ENCODE data around the gene RPS15A.
"Not testable (repeated sequence)": the region's sequence is repeated elsewhere in the genome, so short reads cannot be mapped to it uniquely, and the experiment has no call there.

RPS15A gene

DNA sequence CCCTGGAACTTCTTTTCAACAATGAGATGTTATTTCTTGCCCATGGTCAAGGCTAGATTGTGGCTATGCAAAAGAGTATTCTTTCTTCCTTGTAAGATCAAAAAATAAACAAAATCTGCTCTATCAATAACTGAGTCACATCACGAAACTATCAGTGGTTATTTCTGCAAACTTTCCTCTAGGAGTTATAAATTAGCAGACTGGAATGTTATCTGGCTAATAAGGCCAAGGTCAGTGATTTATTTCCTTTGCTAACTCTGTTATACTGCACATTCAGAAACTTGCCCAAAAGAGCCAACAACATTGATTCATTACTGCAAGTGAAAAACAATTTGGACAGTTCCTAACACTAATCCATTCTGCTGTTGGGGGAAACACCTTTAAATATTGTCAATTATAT lies 6.2 kb upstream of the RPS15A start:
- no peak for DNase-seq

DNA sequence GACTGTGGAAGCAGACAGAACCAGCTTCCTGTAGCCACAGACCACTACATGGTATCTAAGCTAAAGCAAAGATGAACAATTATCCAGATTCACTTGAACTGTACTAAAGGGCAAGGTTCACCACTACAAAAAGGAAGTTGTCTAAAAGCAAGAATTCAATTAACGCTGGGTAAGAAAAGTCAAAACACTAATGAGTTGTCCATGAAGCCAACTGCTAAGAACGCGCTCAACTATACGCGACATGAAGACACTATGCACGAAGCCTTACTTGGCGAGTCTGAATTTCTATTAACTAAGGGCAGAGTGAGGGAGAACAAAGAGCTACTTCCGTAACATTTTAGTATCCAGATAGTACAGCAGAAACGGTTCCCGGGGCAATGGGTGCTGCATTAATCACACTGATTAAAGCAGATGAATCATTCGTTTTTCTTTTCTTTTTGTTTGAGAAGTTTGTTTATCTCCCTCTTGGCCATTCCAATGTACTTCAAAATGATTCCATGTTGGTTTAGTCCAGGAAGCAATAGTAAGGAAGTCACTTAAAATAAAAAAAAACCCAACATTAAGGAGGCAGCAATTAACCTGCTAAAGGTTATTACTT lies 2.8 kb upstream of the RPS15A start:
- DNase-seq, result no peak

DNA sequence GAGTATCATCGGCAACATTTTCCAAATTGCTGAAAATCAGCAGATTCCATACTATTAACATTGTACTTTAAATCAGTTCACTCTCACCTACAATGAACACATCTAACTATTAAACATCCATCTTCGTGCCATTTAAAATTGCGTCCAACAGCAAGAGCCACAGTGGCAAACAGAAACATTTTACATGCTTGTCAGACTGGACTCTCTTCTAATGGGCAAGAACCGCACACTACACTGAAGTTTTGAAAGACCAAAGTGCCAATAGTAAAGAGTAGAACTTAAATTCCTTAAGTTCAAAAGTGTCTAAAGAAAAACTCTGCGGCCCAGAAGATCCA lies 652 bp downstream of the RPS15A start:
- no peak for DNase-seq

DNA sequence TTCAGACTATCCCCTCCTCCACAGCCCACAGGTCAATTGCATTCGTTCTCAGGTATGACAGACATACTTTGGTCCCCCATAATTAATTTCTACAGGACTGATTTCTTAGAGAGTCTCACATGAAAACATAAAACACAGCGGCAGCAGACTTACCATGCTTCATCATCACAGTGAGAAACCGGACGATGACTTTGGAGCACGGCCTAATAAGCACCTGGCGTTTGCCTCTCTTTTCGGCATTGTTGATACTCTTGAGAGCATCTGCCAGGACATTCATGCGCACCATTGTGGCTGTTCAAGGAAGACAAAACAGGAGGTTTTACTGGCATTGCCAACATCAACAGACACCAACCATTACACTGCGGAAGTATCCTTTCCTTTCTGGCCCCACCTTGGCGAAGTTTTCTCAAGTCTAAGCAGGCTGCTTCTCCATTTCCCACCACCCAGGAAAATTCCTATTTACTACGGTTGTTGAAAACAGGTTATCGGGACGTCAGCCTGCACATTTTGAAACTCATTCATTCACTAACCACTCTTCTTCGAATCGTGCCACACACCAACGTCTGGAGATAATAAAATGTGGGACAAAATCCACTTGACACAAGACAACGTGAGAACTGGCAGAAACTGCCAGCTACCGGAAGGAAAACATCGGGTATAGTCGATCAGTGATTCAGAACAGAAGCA lies 1.2 kb downstream of the RPS15A start:
- no peak for DNase-seq

DNA sequence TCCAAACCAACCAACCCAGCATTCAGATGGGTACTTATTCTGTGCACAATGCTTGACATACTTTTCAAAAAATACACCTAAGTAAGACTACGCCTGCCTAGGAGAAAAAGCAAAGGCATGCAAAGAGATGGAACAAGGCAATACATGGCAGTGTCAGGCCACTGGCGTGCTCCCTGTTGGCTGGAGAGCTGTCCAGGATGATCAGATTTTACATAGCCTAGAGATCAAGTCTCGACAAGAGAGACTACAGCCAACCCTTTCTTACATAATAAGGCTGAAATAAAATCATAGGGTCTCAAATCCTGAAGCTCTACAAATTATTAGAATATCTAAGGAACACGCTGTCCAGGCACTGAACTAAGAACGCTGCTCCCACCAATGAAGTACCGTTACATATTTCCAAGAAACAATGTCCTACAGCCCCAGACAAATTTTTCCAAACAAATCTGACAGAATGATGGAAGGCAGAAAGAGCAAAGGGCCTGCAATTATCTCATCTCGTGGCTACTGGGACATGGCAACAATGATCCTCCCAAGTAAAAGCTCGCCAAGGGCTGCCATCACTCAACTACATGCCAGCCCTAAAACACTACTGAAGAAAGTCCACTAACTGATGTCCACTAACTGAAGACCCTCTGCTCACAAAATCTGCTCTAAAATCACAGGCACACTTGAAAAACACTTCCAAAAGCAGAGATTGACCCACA lies 5.1 kb downstream of the RPS15A start:
- no peak for DNase-seq

DNA sequence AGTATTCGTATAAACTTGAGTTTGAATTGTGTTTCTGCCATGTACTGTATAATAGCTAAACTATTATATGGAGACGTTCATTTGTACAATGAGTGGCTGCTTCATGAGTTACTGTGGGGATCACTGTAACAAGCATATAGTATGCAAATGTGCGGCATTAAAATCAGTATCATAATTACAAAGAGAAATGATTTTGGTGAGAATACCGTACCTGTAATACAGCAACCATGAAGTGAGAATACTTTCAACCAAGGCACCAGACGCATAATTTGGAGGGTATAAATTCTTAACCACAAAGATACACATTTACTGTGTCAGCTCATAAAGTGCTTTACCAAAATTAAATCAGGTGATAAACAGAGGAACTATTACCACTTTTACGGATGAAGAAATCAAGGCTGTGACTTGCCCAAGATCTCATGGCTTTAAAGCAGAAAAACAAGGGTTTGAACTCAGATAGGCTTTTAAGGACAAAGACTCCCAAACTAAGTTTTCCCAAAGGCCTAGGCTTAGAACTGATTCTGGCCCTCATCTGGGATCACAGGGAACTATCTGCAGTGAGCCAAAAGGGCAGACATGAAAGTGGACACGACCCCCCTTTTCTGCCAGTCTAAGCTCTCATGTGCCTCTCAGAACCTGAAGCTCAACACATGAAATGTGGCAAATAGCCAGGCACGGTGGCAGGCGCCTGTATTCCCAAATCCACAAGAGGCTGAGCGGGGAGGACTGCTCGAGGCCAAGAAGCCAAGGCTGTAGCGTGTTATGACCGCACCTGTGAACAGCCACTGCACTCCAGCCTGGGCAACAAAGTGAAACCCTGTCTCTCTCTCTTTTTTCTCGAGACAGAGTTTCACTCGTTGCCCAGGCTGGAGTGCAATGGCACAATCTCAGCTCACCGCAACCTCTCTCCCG lies 6.4 kb downstream of the RPS15A start:
- DNase-seq, result no peak

DNA sequence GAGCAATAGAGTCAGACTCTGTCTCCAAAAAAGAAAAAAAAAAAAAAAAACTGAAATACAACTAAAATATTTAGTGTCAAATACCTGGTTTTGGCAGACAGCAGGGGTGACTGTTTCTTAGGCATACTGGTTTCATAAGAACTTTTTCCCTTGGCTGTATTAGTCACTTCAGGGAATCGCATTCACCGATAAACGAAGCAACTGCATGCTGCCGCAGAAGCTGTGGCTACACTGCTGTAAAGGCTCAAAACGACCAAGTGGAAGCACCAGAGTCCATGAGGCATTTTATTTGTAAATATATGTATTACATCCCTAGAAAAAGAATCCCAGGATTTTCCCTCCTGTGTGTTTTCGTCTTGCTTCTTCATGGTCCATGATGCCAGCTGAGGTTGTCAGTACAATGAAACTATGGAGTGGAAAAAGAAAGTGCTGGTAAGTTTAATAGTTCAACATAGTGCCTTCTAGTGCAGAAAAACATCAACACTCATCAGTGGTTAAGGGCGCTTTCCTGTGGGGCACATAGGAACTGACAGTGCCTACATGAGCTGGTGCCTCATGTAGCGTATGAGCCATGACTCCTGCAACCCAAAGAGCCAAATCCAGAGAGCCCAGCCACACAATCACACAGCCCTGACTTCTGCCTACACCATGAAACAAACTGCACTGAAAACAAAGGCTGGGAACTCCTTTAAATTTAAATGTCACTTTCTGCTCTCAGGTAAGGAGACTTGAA lies 7.3 kb downstream of the RPS15A start:
- no peak for DNase-seq

DNA sequence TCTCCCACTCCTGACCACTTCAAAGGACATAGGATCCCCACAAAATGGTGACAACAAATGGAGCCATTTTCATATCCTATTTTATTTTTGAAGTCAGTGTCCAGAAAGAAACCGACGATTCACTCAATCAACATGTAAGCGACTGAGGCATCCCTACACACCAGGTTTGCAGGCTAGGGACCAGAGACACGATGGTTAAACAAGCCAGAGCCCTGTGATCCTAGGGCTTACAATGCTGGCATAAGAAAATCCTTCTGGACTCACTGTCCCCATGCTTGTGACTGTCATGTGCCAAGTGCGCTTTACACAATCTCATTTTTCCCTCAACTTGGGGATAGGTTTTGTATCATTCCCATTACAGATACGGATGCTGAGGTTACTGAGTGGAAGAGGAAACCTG lies 8.9 kb downstream of the RPS15A start:
- not testable (repeated sequence) for DNase-seq

DNA sequence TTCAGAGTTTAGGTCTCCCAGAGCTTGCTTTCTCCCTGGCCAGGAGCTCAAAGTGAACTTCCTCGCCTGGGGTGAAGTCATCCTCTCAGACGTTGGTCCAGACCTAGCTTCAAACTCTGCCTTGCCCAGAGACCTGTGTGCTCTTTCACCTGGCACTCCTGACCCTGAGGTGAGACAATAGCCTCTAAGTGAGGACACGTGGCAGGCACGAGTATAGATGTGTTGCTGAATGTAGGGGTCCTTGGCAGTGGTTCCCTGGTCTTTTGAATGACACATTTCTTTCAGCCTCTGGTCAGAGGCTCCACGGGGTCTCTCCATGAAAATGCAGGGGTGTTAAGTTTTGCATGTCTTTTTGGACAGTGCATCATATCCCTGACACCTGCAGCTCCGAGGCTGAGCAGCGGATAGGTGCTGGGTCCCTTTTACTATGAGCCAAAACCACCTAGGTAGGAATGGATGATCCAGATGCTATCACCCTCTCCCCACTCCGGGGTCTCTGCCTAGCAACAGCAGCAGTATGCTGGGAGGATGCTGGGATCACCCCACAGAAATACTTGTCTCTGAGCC lies 9.6 kb downstream of the RPS15A start:
- not testable (repeated sequence) for DNase-seq

DNA sequence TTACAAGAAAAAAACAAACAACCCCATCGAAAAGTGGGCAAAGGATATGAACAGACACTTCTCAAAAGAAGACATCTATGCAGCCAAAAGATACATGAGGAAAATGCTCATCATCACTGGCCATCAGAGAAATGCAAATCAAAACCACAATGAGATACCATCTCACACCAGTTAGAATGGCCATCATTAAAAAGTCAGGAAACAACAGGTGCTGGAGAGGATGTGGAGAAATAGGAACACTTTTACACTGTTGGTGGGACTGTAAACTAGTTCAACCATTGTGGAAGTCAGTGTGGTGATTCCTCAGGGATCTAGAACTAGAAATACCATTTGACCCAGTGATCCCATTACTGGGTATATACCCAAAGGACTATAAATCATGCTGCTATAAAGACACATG lies 12.5 kb downstream of the RPS15A start:
- not testable (repeated sequence) for DNase-seq

DNA sequence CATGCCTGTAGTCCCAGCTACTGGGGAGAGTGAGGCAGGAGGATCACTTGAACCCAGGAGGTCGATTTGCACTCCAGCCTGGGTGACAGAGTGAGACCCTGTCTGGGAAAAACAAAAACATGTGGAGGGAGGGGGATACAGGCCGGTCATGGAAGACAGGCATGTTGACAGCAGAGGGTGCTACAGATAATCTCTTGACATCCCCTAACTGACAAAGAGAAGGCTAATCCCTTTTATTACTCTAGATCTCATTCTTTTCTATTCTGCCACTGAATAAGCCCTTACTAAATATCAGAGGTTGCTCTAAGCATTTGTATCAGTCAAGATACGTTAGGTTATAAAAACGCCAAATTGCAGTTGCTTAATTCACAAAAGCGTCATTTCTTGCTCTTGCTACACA lies 13.8 kb downstream of the RPS15A start:
- not testable (repeated sequence) for DNase-seq

DNA sequence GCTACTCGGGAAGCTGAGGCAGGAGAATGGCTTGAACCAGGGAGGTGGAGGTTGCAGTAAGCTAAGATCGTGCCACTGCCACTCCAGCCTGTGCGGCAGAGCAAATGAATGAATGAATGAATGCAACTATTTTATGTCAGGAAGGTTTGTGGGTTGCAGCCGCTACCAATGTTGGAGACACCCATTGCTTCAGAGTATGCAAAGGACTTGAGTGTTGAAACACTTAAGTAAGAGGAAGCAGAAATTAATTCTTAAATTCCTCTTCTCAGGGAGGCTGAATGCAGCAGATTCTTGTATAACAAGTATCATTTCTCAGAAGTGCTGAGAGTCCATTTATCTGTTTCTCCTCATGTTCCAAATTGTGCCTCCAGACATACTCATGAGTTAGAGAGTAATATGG lies 15.5 kb downstream of the RPS15A start:
- not testable (repeated sequence) for DNase-seq

DNA sequence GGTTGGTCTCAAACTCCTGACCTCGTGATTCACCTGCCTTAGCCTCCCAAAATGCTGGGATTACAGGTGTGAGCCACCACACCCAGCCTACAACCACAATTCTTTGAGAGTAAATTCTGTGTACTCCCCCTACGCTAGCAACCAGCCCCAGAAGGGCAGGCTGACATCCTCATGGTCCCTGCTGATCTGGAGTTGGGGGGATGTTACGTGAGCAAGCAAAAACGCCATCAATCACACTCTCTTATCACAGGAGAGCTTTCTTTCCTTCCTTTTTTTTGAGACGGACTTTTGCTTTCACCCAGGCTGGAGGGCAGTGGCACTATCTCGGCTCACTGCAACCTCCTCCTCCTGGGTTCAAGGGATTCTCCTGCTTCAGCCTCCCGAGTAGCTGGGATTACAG lies 18.0 kb downstream of the RPS15A start:
- not testable (repeated sequence) for DNase-seq

DNA sequence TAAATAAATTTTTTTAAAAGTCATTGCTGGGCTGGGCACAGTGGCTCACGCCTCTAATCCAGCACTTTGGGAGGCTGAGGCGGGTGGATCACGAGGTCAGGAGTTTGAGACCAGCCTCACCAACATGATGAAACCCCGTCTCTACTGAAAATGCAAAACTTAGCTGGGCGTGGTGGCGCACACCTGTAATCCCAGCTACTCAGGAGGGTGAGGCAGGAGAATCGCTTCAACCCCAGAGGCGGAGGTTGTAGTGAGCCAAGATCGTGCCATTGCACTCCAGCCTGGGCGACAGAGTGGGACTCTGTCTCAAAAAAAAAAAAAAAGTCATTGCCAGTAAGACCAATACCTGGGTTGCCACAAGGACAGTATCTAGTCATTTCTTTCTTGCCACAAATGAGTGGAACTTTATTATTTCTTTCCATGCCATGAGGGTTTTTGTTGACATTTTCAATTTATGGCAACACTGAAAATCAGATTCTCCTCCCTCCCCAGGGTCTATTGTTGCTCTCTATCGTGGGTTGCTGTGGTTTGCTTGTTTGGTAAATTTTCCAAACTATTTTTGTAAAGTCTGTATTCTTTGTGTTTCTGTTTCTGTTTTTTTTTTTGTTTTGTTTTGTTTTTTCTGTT lies 19.7 kb downstream of the RPS15A start:
- not testable (repeated sequence) for DNase-seq

DNA sequence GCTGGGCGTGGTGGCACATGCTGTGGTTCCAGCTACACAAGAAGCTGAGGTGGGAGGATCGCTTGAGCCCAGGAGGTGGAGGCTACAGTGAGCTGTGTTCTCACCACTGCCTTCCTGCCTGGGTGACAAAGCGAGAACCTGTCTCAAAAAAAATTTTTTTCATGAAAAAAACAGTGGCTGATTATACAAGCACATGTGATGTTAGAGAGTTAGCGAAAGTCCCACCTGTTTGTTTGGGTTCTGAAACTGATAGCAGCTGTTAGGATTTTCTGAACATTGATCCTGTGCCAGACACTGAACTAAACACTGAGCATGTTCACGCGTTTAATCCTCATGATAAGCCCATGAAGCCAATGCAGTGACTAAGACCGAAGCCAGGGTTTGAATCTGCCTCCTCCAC lies 22.9 kb downstream of the RPS15A start:
- DNase-seq, result not testable (repeated sequence)

DNA sequence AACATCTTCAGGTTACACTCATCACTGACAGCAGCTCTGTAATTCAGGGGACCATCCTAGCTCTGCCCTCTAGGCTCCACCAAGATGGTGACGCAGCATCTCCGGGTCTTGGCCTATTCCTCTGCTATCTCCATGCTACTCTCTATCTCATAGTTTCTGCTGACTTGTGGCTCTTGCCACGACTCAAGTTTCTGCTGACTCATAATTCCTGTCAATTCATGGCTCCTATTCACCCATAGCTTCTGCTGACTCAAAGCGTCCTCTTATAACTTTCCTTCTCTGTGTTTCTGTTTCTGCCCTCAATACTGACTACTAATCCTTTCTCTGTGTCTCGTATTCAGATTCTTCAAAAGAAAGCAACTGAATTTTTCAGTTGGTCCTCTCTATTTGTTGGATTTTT lies 27.4 kb downstream of the RPS15A start:
- not testable (repeated sequence) for DNase-seq

DNA sequence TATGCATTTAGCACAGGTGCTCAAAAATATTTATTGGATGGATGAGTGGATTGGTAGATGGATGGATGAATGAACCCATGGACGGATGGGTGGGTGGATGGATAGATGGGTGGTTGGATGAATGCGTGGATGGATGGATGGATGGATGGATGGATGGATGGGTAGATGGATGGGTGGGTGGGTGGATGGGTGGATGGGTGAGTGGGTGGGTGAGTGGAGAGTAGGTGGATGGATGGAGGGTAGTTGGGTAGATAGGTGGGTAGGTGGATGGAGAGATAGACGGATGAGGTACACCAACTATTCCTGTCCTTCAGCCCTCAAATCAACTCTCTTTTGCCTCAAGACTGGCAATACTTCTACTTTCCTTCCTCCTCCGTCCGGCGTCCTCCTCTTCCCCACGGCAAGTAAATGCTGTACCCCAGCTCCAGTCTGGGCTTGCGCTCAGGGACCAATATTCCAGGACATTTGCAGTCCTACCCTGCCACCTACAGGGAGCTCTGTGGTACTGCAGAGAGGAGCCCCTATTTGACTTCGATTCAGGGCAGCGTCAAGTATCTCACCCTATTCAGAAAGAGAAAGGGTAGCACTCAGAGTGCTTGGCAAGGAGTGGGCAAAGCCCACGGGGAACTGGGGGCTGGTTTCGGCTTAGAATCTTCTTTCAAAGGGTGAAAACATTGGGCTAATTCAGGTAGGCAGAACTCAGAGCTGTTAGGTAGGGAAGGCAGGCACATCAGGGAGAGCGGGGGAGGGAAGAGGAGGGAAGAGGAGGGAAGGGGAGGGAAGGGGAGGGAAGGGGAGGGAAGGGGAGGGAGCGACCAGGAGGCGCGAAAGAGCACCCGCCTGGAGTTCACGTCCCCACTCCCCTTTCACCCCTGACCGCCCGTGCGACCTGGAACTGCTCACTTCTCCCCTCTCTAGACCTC lies 30.3 kb downstream of the RPS15A start:
- DNase-seq, result not testable (repeated sequence)

DNA sequence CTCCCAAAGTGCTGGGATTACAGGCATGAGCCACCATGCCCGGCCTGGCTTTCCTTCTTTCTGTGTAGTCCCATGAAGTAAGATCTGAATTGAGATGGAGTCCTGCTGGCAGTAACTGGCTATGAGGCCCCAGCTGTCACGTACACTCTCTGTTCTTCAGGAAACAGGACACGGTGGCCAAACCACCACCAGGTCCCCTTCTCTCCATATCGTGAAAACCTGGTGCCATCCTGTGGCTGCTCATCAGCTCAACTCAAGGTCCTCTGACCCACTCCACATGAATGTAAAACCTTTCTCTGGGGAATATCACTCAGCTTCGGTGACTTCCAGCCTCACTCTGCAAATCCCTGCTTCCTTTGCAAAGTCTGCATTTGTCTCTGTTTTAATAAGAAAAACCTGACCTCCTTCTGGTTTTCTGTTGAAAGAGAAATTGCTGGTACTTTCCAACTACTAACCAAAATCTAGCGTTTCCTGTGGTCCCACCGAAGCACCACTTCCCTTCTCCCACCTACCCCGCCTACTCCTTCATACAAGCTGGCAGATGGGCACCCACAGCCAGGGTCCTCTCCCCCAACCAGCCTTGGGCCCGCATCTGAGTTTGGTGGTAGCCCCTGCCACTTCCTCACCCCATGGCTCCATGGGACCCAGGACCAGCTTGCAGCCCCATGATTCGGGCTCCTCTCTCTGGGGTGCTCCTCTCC lies 32.0 kb downstream of the RPS15A start:
- not testable (repeated sequence) for DNase-seq

DNA sequence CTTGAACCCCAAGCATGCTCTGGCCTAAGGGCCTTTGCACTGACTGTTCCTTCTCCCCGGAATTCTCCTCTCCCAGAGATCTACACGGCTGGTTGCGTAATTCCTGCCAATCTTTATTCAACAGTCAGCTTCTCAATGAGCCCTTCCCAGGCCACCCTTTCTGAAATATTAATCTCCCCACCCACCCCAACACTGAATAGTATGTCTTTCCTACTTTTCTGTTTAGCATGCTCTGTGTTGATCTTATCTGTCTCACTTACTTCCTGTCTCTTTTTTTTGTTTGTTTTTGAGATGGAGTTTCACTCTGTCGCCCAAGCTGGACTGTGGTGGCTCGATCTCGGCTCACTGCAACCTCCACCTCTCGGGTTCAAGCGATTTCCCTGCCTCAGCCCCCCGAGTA lies 33.5 kb downstream of the RPS15A start:
- DNase-seq, result peak; percentile 5

DNA sequence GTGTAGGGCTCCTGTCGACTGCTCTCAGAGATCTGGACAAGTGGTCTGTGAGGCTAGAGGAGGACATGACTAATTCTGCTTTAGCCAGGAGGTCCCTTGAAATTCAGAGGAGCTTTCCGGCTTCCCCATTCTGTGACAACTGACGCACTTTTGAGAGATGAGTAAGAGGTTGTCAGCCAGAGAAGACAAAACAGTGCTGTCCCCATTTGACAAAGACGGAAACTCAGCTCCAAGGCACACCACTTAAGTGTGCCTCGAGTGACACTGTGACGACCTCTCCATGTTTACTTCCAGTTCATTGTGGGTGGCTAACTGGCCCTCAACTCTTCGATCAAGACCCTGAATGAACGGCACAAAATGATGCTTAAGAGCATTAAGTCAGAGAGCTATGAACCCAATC lies 47.3 kb downstream of the RPS15A start:
- DNase-seq, result not testable (repeated sequence)
